ENCODE results near the gene CCDC12. TPM values are rescaled to one million over a fixed set of nuclear protein-coding genes. Genes with fewer than 3 reads are reported as not detected.

The CCDC12 gene
- polyA plus RNA-seq, 1 of the 3 experiments (the other 2 are of a cell fraction) = 105 TPM

DNA sequence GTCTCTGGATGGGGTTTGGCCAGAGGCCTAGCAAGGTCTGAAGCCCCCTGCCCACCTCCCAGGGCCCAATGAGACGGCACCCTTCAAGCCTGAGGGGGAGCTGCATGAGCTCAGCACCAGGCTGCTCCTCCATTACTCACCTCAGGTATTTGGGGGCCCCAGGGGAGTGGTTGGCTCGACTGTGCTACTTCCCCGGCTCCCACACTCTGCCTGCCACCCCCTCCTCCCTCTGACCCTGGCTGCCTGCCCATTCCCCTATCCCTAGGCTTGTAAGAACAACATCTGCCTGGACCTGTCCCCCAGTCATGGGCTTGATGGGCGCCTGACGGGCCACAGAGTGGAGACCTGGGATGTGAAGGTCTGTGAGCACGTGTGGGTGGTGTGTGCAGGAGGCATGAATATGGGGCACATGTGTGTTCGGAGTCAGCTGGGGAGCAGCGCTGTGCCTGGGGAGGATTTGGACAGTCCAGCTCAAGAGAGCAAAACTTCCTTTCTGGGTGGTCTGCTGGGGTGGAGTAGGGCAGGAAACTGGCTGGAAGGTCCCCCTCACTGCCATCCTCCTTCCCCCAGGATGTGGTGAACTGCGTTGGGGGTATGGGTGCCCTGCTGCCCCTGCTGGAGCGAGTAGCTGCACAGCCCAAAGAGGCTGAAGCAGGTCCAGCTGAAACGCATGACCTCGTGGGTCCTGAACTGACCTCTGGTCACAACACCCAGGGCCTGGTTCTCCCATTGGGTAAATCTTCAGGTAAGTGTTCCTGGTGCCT, 20.3 kb upstream of the CCDC12 start:
- ChIA-PET CTCF (interaction anchor here (1.6 to 4.8 kb wide), 2 partner anchors 9 to 74 kb away, joined by 7 to 44 read pairs; no protein-coding TSS in a partner anchor), POLR2A (no interaction called here)
- Histone ChIP-seq H3K4me1 (ENCODE audit: control insufficient read depth in 1 of 2, insufficient read depth in 2 of 2, low read depth in 1 of 2, low read length in 1 of 2) (peaks cover 0 to 2% of the 10 kb centered on the region in 2 experiments; a peak in 1 of 4 replicates), H3K9me3 (no peaks in the 10 kb centered on the region), H3K4me2 (no peak overlapping the region), H3K4me3 (ENCODE audit: low read depth in 2 of 2, low read length in 1 of 2) (no peak overlapping the region), H3K27me3 (ENCODE audit: insufficient read depth) (no peaks in the 10 kb centered on the region), H3K79me2 (ENCODE audit: insufficient read depth) (no peaks in the 10 kb centered on the region), H3K9ac (no peak overlapping the region), H4K20me1 (ENCODE audit: insufficient read depth) (no peaks in the 10 kb centered on the region), H2AFZ (ENCODE audit: low read depth) (no peak overlapping the region), H3K36me3 (replicated peaks in 1 of 2; ENCODE audit: control insufficient read depth in 1 of 2, insufficient read depth in 2 of 2, low read length in 1 of 2) (peaks cover 0 to 5% of the 10 kb centered on the region in 2 experiments), H3K9me2 (no peaks in the 10 kb centered on the region), H3F3A (replicated peaks; ENCODE audit: insufficient read depth) (no peaks in the 10 kb centered on the region), H3K27ac (ENCODE audit: low read depth in 2 of 2, low read length in 1 of 2) (no peak overlapping the region)
- peak; percentile 45 for DNase-seq
- TF ChIP-seq, protein P1, sequence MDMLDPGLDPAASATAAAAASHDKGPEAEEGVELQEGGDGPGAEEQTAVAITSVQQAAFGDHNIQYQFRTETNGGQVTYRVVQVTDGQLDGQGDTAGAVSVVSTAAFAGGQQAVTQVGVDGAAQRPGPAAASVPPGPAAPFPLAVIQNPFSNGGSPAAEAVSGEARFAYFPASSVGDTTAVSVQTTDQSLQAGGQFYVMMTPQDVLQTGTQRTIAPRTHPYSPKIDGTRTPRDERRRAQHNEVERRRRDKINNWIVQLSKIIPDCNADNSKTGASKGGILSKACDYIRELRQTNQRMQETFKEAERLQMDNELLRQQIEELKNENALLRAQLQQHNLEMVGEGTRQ (IDR thresholded peaks at IDR 0.05; ENCODE audit: borderline replicate concordance, low read depth, low read length) = no peak
- TF ChIP-seq RFX5 (IDR thresholded peaks at IDR 0.05; ENCODE audit: low read length) = no peak
- TF ChIP-seq GABPA (IDR thresholded peaks at IDR 0.05; ENCODE audit: low read depth) = no peak
- TF ChIP-seq, protein P2, sequence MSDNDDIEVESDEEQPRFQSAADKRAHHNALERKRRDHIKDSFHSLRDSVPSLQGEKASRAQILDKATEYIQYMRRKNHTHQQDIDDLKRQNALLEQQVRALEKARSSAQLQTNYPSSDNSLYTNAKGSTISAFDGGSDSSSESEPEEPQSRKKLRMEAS (IDR thresholded peaks at IDR 0.05; ENCODE audit: low read depth) = no peak
- no peak for TF ChIP-seq CHD2 (IDR thresholded peaks at IDR 0.05; ENCODE audit: low read length, partially characterized antibody)
- TF ChIP-seq, protein P3, sequence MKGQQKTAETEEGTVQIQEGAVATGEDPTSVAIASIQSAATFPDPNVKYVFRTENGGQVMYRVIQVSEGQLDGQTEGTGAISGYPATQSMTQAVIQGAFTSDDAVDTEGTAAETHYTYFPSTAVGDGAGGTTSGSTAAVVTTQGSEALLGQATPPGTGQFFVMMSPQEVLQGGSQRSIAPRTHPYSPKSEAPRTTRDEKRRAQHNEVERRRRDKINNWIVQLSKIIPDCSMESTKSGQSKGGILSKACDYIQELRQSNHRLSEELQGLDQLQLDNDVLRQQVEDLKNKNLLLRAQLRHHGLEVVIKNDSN (IDR thresholded peaks at IDR 0.05; ENCODE audit: borderline replicate concordance, low read depth) = no peak
- no peak for TF ChIP-seq SMC3 (IDR thresholded peaks at IDR 0.05; ENCODE audit: low read depth, low read length)
- no peak for TF ChIP-seq YY1 (IDR thresholded peaks at IDR 0.05; ENCODE audit: low read depth)
- no peak for TF ChIP-seq TAF1 (IDR thresholded peaks at IDR 0.05; ENCODE audit: borderline replicate concordance, low read depth, low read length)
- TF ChIP-seq FOXM1 (IDR thresholded peaks at IDR 0.05; ENCODE audit: low read depth) = no peak
- TF ChIP-seq EP300 (IDR thresholded peaks at IDR 0.05; ENCODE audit: borderline replicate concordance in 1 of 2, low read depth in 1 of 2, low read length in 1 of 2) = no peak
- WGBS (ENCODE audit: low lambda C conversion rate) = 70% methylated on average over 6 of the region's 12 CpGs

DNA sequence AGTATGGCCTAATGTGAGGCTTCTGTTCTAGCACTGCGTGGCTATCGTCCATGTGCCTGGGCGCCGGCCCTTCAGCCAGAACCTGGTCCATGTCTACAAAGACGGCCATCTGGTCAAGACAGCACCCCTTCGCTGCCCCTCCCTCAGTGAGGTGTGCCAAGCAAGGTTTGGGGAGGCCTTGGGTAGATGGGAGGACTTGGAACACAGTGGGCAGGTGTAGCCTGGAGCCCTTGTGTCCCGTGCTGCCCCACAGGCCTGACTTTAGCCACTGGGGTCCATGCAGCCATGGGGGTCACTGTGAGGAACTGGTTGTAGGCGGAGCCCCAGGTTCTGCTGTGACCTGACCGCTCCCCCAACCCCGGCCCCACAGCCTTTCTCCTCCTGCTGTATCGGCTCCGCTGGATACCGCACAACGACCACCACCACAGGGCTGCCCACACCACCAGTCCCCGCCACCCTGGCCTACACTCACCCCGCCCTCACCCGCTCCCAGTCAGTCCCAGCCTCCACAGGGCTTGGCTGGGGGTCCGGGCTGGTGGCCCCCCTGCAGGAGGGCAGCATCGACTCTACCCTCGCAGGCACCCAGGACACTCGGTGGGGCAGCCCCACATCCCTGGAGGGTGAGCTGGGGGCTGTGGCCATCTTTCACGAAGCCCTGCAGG, 19.5 kb upstream of the CCDC12 start:
- DNase-seq = peak; percentile 30
- H3F3A ChIP-seq (replicated peaks; ENCODE audit: insufficient read depth) = no peaks in the 10 kb centered on the region
- no peaks in the 10 kb centered on the region for H3K9me3 ChIP-seq
- no peak overlapping the region for H3K27ac ChIP-seq (ENCODE audit: low read depth in 2 of 2, low read length in 1 of 2)
- no peaks in the 10 kb centered on the region for H3K79me2 ChIP-seq (ENCODE audit: insufficient read depth)
- H2AFZ ChIP-seq (ENCODE audit: low read depth) = no peak overlapping the region
- H3K9me2 ChIP-seq = no peaks in the 10 kb centered on the region
- H3K9ac ChIP-seq = no peak overlapping the region
- H3K4me3 ChIP-seq (ENCODE audit: low read depth in 2 of 2, low read length in 1 of 2) = no peak overlapping the region
- peaks cover 0 to 2% of the 10 kb centered on the region in 2 experiments; a peak in 1 of 4 replicates for H3K4me1 ChIP-seq (ENCODE audit: control insufficient read depth in 1 of 2, insufficient read depth in 2 of 2, low read depth in 1 of 2, low read length in 1 of 2)
- H3K4me2 ChIP-seq = no peak overlapping the region
- ChIA-PET CTCF (interaction anchor here (1.5 to 4.8 kb wide), 3 partner anchors 9 to 150 kb away, joined by 3 to 44 read pairs (median 7); no protein-coding TSS in a partner anchor), POLR2A (no interaction called here)
- TF ChIP-seq, protein P4, sequence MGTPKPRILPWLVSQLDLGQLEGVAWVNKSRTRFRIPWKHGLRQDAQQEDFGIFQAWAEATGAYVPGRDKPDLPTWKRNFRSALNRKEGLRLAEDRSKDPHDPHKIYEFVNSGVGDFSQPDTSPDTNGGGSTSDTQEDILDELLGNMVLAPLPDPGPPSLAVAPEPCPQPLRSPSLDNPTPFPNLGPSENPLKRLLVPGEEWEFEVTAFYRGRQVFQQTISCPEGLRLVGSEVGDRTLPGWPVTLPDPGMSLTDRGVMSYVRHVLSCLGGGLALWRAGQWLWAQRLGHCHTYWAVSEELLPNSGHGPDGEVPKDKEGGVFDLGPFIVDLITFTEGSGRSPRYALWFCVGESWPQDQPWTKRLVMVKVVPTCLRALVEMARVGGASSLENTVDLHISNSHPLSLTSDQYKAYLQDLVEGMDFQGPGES (IDR thresholded peaks at IDR 0.05; ENCODE audit: low read depth, low read length) = no peak
- no peak for TF ChIP-seq SIN3A (IDR thresholded peaks at IDR 0.05; ENCODE audit: borderline replicate concordance, low read depth, low read length)
- TF ChIP-seq, protein P5, sequence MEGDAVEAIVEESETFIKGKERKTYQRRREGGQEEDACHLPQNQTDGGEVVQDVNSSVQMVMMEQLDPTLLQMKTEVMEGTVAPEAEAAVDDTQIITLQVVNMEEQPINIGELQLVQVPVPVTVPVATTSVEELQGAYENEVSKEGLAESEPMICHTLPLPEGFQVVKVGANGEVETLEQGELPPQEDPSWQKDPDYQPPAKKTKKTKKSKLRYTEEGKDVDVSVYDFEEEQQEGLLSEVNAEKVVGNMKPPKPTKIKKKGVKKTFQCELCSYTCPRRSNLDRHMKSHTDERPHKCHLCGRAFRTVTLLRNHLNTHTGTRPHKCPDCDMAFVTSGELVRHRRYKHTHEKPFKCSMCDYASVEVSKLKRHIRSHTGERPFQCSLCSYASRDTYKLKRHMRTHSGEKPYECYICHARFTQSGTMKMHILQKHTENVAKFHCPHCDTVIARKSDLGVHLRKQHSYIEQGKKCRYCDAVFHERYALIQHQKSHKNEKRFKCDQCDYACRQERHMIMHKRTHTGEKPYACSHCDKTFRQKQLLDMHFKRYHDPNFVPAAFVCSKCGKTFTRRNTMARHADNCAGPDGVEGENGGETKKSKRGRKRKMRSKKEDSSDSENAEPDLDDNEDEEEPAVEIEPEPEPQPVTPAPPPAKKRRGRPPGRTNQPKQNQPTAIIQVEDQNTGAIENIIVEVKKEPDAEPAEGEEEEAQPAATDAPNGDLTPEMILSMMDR (IDR thresholded peaks at IDR 0.05) = no peak
- no peak for TF ChIP-seq NRF1 (IDR thresholded peaks at IDR 0.05; ENCODE audit: low read depth, low read length)
- TF ChIP-seq NFIC (IDR thresholded peaks at IDR 0.05; ENCODE audit: borderline replicate concordance) = no peak
- no peak for TF ChIP-seq EP300 (IDR thresholded peaks at IDR 0.05; ENCODE audit: borderline replicate concordance in 1 of 2, low read depth in 1 of 2, low read length in 1 of 2)
- TF ChIP-seq GABPA (IDR thresholded peaks at IDR 0.05; ENCODE audit: low read depth) = no peak
- no peak for TF ChIP-seq TCF12 (IDR thresholded peaks at IDR 0.05)
- no peak for TF ChIP-seq CHD2 (IDR thresholded peaks at IDR 0.05; ENCODE audit: low read length, partially characterized antibody)
- no peaks in the 10 kb centered on the region for H4K20me1 ChIP-seq (ENCODE audit: insufficient read depth)
- H3K27me3 ChIP-seq (ENCODE audit: insufficient read depth) = no peaks in the 10 kb centered on the region
- peaks cover 0 to 4% of the 10 kb centered on the region in 2 experiments for H3K36me3 ChIP-seq (replicated peaks in 1 of 2; ENCODE audit: control insufficient read depth in 1 of 2, insufficient read depth in 2 of 2, low read length in 1 of 2)
- WGBS (ENCODE audit: low lambda C conversion rate) = 90% methylated on average over 17 of the region's 22 CpGs

Data from SK-N-SH (cell line).